ENCODE measurements around the gene SPSB4.

DNA sequence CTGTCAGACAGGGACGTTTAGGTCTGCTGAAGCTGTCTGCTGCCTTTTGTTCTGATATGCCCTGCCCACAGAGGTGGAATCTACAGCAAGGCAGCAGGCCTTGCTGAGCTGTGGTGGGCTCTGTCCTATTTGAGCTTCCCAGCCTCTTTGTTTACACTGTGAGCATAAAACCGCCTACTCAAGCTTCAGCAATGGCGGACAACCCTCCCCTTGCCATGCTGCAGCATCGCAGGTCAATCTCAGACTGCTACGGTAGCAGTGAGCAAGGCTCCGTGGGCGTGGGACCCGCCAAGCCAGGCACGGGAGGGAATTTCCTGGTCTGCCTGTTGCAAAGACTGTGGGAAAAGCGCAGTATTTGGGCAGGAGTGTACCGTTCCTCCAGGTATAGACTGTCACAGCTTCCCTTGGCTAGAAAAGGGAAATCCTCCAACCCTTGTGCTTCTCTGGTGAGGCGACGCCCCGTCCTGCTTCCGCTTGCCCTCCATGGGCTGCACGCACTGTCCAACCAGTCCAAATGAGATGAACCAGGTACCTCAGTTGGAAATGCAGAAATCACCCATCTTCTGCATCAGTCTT is 71.4 kb downstream of the SPSB4 start:
- TF ChIP-seq ZBTB33 (IDR thresholded peaks at IDR 0.05) (no peak), CTCF (IDR thresholded peaks at IDR 0.05; ENCODE audit: low read depth, low read length, missing input control) (no peak), YY1 (IDR thresholded peaks at IDR 0.05) (no peak), ATF3 (IDR thresholded peaks at IDR 0.05) (no peak), TAF1 (conservative IDR thresholded peaks at IDR 0.05) (no peak), RXRA (IDR thresholded peaks at IDR 0.05) (no peak), RAD21 (IDR thresholded peaks at IDR 0.05) (no peak), GABPA (IDR thresholded peaks at IDR 0.05 in 1 of 2, conservative IDR thresholded peaks at IDR 0.05 in 1 of 2) (no peak), JUND (IDR thresholded peaks at IDR 0.05) (no peak), SP1 (IDR thresholded peaks at IDR 0.05) (no peak)
- TF ChIP-seq, protein P1, sequence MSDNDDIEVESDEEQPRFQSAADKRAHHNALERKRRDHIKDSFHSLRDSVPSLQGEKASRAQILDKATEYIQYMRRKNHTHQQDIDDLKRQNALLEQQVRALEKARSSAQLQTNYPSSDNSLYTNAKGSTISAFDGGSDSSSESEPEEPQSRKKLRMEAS (IDR thresholded peaks at IDR 0.05), result no peak
- TF ChIP-seq, protein P2, sequence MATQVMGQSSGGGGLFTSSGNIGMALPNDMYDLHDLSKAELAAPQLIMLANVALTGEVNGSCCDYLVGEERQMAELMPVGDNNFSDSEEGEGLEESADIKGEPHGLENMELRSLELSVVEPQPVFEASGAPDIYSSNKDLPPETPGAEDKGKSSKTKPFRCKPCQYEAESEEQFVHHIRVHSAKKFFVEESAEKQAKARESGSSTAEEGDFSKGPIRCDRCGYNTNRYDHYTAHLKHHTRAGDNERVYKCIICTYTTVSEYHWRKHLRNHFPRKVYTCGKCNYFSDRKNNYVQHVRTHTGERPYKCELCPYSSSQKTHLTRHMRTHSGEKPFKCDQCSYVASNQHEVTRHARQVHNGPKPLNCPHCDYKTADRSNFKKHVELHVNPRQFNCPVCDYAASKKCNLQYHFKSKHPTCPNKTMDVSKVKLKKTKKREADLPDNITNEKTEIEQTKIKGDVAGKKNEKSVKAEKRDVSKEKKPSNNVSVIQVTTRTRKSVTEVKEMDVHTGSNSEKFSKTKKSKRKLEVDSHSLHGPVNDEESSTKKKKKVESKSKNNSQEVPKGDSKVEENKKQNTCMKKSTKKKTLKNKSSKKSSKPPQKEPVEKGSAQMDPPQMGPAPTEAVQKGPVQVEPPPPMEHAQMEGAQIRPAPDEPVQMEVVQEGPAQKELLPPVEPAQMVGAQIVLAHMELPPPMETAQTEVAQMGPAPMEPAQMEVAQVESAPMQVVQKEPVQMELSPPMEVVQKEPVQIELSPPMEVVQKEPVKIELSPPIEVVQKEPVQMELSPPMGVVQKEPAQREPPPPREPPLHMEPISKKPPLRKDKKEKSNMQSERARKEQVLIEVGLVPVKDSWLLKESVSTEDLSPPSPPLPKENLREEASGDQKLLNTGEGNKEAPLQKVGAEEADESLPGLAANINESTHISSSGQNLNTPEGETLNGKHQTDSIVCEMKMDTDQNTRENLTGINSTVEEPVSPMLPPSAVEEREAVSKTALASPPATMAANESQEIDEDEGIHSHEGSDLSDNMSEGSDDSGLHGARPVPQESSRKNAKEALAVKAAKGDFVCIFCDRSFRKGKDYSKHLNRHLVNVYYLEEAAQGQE (IDR thresholded peaks at IDR 0.05), result no peak

Measured in liver (tissue), 3 donors.